Osteocyte (in vitro differentiated cells): ENCODE results near the gene RXFP1. TPM values are rescaled to one million over a fixed set of nuclear protein-coding genes. Genes with fewer than 3 reads are reported as not detected.
"Not testable (repeated sequence)": the region's sequence is repeated elsewhere in the genome, so short reads cannot be mapped to it uniquely, and the experiment has no call there.

ENCODE experiments used
- DNase-seq: peaks from one replicate; pipeline ENCODE4 v3.0.0; 2021; ENCODE audit warnings: mixed read lengths; ENCODE audit not compliant: unreplicated experiment; ENCODE audit errors: extremely low spot score
- H3K27ac Mint-ChIP-seq: one replicate; pipeline ENCODE4 v1.8.0; 2021; ENCODE audit warnings: mild to moderate bottlenecking, mixed read lengths; ENCODE audit not compliant: unreplicated experiment
- H3K27me3 Mint-ChIP-seq: one replicate; pipeline ENCODE4 v1.8.0; 2021; ENCODE audit warnings: mixed read lengths; ENCODE audit not compliant: unreplicated experiment
- H3K36me3 Mint-ChIP-seq: one replicate; pipeline ENCODE4 v1.8.0; 2021; ENCODE audit warnings: mixed read lengths; ENCODE audit not compliant: unreplicated experiment
- H3K4me1 Mint-ChIP-seq: one replicate; pipeline ENCODE4 v1.8.0; 2021; ENCODE audit warnings: mixed read lengths; ENCODE audit not compliant: unreplicated experiment
- H3K4me3 Mint-ChIP-seq: one replicate; pipeline ENCODE4 v1.8.0; 2021; ENCODE audit warnings: mild to moderate bottlenecking, moderate library complexity, mixed read lengths; ENCODE audit not compliant: unreplicated experiment
- H3K9me3 Mint-ChIP-seq: one replicate; pipeline ENCODE4 v1.8.0; 2021; ENCODE audit warnings: mixed read lengths; ENCODE audit not compliant: unreplicated experiment
- CTCF ChIP-seq: fragments of 200-600 bp; sonication (generic); IDR thresholded peaks from 2 replicates; pipeline ENCODE4 v1.5.0; 2021; ENCODE audit warnings: antibody characterized with exemption, mild to moderate bottlenecking, moderate library complexity
- total RNA-seq: library from RNA; stranded (reverse); gene quantifications from 2 replicates; pipeline ENCODE4 v1.2.1, GENCODE V29; 2021

Gene RXFP1
- total RNA-seq, 1 donor from 2014 or later: not detected

- Mint-ChIP-seq H3K4me1 (peaks cover 20% of the 10 kb centered on the region), H3K4me3 (no peak overlapping the region), H3K36me3 (no peaks in the 10 kb centered on the region), H3K27me3 (peaks cover 14% of the 10 kb centered on the region), H3K27ac (no peak overlapping the region), H3K9me3 (no peaks in the 10 kb centered on the region)
- no peak for TF ChIP-seq CTCF
- DNase-seq: no peak
Observed at GRCh38 chr4:158649111-158649680, 127.5 kb downstream of the RXFP1 start.

GRCh38 chr4:158652920-158653319 lies 131.2 kb downstream of the RXFP1 start:
- H3K27me3 Mint-ChIP-seq: peaks cover 4% of the 10 kb centered on the region
- no peaks in the 10 kb centered on the region for H3K9me3 Mint-ChIP-seq
- peaks cover 5% of the 10 kb centered on the region for H3K4me1 Mint-ChIP-seq
- DNase-seq: no peak
- no peak overlapping the region for H3K27ac Mint-ChIP-seq
- peak overlapping the region; percentile 0 for H3K4me3 Mint-ChIP-seq
- no peaks in the 10 kb centered on the region for H3K36me3 Mint-ChIP-seq
- no peak for TF ChIP-seq CTCF

GRCh38 chr4:158656439-158656838 lies 134.8 kb downstream of the RXFP1 start:
- Mint-ChIP-seq H3K27ac (no peak overlapping the region), H3K4me3 (no peak overlapping the region), H3K9me3 (no peaks in the 10 kb centered on the region), H3K27me3 (peaks cover 5% of the 10 kb centered on the region), H3K4me1 (peaks cover 5% of the 10 kb centered on the region), H3K36me3 (no peaks in the 10 kb centered on the region)
- no peak for TF ChIP-seq CTCF
- no peak for DNase-seq

GRCh38 chr4:158657291-158657690 lies 135.6 kb downstream of the RXFP1 start:
- Mint-ChIP-seq H3K27me3 (peaks cover 5% of the 10 kb centered on the region), H3K9me3 (no peaks in the 10 kb centered on the region), H3K27ac (no peak overlapping the region), H3K36me3 (no peaks in the 10 kb centered on the region), H3K4me3 (no peak overlapping the region), H3K4me1 (peaks cover 5% of the 10 kb centered on the region)
- no peak for TF ChIP-seq CTCF
- no peak for DNase-seq

GRCh38 chr4:158663255-158663654 lies 141.6 kb downstream of the RXFP1 start:
- not testable (repeated sequence) for H3K9me3 Mint-ChIP-seq, H3K36me3 Mint-ChIP-seq, H3K4me1 Mint-ChIP-seq, H3K27ac Mint-ChIP-seq, DNase-seq, H3K4me3 Mint-ChIP-seq, H3K27me3 Mint-ChIP-seq

- not testable (repeated sequence) for H3K4me1 Mint-ChIP-seq, DNase-seq, H3K9me3 Mint-ChIP-seq, H3K36me3 Mint-ChIP-seq, H3K4me3 Mint-ChIP-seq, H3K27me3 Mint-ChIP-seq, H3K27ac Mint-ChIP-seq
Observed at GRCh38 chr4:158663707-158664625, 142.3 kb downstream of the RXFP1 start.
